HG03469 (cell line): ENCODE data around the gene STX16.

Experiments used
- ATAC-seq: cut with Tn5 transposase; IDR thresholded peaks from one replicate; pipeline ENCODE4 v1.9.1; 2021; ENCODE audit warnings: mild to moderate bottlenecking, moderate library complexity, moderate number of reproducible peaks; ENCODE audit not compliant: unreplicated experiment

Gene STX16

GRCh38 chr20:58651946-58652605, 993 bp downstream of the STX16 start:
- peak; percentile 35 for ATAC-seq

- ATAC-seq = no peak
Observed at GRCh38 chr20:58652606-58653294, 1.7 kb downstream of the STX16 start.

- no peak for ATAC-seq
Observed at GRCh38 chr20:58654337-58654736, 3.3 kb downstream of the STX16 start.

- ATAC-seq = no peak
Observed at GRCh38 chr20:58655328-58656107, 4.4 kb downstream of the STX16 start.

- no peak for ATAC-seq
Observed at GRCh38 chr20:58656831-58657230, 5.7 kb downstream of the STX16 start.

- ATAC-seq = no peak
Observed at GRCh38 chr20:58657262-58657661, 6.2 kb downstream of the STX16 start.

- ATAC-seq = no peak
Observed at GRCh38 chr20:58657986-58658385, 6.9 kb downstream of the STX16 start.

GRCh38 chr20:58658760-58659159, 7.7 kb downstream of the STX16 start:
- ATAC-seq = no peak

- ATAC-seq = no peak
Observed at GRCh38 chr20:58659841-58660240, 8.8 kb downstream of the STX16 start.

GRCh38 chr20:58660855-58661597, 9.9 kb downstream of the STX16 start:
- no peak for ATAC-seq

GRCh38 chr20:58661598-58662473, 10.8 kb downstream of the STX16 start:
- no peak for ATAC-seq

- ATAC-seq = no peak
Observed at GRCh38 chr20:58664331-58664730, 13.2 kb downstream of the STX16 start.

GRCh38 chr20:58664883-58665282, 13.8 kb downstream of the STX16 start:
- ATAC-seq = no peak

GRCh38 chr20:58665606-58666005, 14.5 kb downstream of the STX16 start:
- ATAC-seq = no peak

GRCh38 chr20:58666702-58667101, 15.6 kb downstream of the STX16 start:
- ATAC-seq = no peak

GRCh38 chr20:58667975-58668374, 16.9 kb downstream of the STX16 start:
- ATAC-seq = no peak

GRCh38 chr20:58668901-58669286, 17.8 kb downstream of the STX16 start:
- no peak for ATAC-seq

- no peak for ATAC-seq
Observed at GRCh38 chr20:58669287-58670006, 18.4 kb downstream of the STX16 start.

- no peak for ATAC-seq
Observed at GRCh38 chr20:58670102-58670501, 19.0 kb downstream of the STX16 start.

GRCh38 chr20:58670659-58671058, 19.6 kb downstream of the STX16 start:
- ATAC-seq = no peak
